GM19035 (cell line): ENCODE results near the gene GSDMA.

Source experiments
- ATAC-seq: cut with Tn5 transposase; IDR thresholded peaks from one replicate; pipeline ENCODE4 v1.9.1; 2021; ENCODE audit not compliant: unreplicated experiment

GSDMA gene, protein sequence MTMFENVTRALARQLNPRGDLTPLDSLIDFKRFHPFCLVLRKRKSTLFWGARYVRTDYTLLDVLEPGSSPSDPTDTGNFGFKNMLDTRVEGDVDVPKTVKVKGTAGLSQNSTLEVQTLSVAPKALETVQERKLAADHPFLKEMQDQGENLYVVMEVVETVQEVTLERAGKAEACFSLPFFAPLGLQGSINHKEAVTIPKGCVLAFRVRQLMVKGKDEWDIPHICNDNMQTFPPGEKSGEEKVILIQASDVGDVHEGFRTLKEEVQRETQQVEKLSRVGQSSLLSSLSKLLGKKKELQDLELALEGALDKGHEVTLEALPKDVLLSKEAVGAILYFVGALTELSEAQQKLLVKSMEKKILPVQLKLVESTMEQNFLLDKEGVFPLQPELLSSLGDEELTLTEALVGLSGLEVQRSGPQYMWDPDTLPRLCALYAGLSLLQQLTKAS

DNA sequence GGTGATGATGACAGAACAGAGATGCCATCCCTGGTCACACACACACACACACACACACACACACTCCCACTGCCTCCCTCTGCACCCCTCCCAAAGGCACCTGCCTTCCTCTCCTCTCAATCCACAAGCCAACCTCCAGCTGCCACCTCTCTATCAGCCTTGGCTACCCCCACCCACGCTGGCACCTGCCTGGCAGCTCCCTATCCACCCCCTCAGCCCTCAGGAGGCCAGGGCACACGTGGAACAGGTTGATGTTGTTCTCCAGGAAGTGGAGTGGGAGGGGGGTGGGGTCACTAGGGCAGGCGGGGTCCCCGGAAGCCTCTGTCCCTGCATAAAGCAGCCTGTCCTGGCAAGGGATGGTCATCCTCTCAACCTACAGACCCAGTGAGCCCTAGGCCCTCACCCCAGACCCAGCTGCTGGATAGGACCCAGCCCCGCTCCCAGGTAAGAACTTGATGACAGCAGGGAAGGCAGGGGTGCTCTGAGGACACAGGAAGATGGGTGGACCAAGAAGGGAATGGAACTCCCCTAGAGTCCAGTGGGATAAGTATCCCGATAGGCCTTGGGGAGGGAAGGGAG, at the start of gene GSDMA:
TSS of gene GSDMA (plus strand) at position 363 of the 579 bp plus-strand sequence. CDS start 2,684 bp downstream, outside the sequence.
- no peak for ATAC-seq

DNA sequence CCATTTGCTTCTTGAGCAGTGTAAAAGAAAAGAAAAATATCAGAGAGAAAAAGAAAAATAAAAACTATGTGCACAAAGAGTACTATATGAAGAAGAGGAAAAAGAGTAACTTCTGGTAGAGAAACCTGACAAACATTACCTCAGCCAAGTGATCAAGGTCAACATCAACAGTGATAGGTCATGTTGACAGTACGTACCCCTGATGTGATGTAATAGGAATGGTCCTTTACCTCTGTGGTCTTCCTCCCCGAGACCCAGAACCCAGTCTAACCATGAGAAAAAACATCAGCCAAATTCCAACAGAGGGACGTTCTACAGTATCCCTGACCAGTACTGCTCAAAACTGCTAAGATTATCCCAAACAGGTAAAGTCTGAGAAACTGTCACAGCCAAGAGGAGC, 48.8 kb upstream of the GSDMA start:
- ATAC-seq = no peak

DNA sequence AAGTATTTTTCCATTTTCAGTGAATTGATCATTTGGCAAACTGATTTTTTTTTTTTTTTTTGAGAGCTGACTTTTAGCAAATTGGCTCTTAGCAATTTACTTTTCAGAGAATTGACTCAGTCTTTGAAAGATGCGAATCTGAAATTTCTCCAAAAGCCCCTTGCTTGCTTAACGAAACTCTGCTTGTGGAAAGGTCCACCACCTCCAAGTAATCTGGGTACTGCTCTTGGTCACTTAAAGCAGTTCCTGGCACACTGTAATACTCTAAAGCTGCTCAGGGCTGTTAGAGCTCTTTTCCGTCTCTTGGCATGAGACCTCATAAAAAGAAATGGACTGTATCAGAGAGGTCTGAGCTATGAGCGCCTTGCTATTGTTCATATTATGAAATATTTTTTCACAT, 47.2 kb upstream of the GSDMA start:
- no peak for ATAC-seq

DNA sequence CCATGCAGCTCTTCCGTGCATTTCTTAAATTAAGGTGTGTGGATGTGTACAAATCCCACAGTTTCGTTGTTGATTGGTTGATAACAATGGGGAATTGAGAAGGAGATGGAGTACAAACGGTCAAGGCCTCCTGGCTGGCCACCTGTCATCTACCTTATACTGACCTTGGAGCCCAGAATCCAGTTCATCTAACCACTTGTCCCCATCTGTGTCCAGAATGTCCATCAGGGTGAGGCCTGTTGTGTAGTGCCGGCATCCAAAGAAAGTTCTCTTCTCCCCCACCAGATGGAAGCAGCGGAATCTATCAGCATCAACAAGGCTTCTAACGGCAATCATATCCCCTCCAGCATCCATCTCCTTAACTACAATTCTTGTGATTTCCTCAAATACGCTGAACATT, 45.9 kb upstream of the GSDMA start:
- ATAC-seq = no peak

DNA sequence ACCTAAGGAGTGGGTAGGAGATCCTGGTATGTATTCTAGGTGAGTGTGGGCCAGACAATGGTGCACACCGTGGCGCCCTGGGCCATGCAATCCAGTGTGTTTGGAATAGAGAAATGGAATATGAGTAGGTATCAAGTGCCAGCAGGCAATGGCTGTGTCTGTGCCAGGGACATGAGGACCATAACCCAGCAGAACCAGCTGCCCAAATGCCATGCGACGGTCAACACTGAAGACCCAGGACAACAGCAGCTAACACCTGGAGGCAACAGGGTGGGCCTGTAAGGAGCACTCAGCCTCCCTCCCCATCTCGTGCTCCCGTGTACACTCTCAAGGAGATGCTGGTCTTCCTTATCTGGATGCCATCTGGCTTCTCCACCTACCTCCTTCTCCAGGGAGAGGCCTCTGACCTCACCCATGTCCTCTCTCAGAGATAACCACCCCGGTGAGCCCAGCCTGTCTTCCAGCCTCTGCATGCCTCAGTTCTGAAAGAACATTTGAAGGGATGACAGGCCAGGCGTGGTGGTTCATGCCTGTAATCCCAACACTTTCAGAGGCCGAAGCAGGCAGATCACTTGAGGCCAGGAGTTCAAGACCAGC, 43.6 kb upstream of the GSDMA start:
- no peak for ATAC-seq

DNA sequence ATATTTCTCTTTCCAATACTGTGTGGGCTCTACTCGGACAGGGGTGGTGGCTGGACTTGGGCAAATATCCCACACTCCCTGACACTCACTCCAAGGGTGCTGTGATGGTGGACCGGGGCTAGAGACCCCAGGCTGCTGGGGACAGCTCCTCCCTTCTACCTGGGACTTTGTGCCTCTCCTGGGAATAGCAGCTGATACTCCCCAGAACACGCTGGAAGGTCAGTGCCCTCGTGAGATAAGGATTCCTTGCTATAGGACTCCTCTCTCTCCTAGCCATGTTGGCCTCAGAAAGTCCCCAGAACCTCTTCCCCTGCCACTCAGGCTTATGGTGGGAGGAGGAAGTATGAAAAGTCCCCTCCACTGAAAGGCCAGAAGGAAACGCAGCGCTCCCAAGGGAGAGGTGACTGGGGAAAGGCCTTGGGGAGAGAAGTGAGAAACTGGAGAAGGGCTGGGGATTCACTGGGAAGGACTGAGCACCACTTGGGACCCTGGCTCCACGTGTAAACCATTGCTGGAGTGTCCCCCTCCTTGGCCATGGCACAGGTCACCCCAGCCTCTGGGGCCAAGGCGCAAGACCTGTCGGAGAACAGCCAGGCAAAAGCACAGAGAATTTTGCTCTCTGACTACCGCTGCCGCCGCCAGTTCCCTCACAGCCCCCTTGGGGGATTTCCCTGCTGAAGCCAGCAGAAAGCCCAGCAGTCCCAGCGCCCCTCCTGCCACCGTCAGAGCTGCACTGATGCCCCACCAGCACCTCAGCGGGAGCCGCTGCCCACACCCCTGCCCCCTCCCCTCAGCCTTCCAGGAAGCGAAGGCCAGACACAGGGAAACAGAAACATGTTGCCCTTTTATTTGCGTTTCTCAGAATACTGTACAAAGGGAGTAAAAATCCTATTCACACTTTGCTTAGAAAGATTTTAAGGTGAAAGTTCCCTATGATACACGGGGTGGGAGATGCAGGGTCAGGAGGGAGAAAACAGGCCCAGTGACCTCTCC, 42.3 kb upstream of the GSDMA start:
- ATAC-seq = no peak

DNA sequence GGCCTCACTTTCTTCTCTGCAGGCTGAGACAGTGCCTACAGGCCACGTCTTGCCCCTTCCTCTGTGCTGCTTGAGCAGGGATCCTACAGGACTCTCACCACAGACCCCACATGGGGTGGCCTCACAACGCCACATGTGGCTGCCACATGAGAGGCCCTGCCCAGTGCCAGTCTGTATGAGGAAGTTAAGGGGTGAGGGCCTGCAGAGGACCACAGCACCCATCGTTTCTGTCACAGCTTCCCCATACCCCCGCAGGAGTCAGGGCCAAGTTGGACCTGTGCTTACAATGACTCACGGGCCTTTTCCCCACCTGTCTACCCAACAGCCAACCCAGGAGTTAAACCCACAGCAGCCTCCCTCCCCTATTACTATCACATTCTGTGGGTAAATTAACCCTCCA, 41.5 kb upstream of the GSDMA start:
- no peak for ATAC-seq

DNA sequence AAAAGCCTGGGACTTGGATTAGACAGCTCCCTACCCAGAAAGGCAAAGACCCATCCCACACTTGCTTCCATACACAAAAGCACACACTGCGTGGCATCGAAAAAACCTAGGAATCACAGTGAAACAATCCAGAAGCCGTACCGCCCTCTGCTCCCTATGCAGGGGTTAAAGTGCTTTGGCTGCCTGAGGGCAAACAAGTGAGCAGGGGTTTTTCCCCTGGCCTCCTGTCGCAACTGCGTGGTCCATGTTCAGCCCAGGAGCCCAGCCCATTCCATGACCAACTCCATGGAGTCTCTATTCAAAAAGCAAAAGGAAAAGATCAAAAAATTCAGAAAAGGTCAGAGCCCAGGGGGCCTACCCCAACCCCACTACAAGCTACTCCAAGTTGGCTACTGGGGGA, 40.8 kb upstream of the GSDMA start:
- ATAC-seq = no peak

DNA sequence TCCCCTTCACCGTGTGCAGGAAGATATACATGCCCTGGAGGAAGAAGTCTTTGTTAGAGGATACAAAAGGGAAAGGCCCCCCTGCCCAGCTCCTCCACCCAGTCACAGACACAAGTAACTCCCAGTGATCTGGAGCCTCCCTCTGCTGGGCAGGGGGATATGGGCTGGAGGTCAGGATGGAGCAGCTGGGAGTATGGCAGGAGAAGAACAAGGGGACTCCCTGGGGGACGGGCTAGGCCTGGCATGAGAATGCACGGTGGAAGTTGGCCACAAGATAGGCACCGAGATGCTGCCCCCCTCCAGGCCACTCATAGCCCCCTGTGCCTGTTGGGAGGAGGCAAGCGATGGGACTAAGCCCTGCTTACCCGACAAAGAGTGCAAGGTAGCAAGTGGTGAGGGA, 39.6 kb upstream of the GSDMA start:
- ATAC-seq = no peak

DNA sequence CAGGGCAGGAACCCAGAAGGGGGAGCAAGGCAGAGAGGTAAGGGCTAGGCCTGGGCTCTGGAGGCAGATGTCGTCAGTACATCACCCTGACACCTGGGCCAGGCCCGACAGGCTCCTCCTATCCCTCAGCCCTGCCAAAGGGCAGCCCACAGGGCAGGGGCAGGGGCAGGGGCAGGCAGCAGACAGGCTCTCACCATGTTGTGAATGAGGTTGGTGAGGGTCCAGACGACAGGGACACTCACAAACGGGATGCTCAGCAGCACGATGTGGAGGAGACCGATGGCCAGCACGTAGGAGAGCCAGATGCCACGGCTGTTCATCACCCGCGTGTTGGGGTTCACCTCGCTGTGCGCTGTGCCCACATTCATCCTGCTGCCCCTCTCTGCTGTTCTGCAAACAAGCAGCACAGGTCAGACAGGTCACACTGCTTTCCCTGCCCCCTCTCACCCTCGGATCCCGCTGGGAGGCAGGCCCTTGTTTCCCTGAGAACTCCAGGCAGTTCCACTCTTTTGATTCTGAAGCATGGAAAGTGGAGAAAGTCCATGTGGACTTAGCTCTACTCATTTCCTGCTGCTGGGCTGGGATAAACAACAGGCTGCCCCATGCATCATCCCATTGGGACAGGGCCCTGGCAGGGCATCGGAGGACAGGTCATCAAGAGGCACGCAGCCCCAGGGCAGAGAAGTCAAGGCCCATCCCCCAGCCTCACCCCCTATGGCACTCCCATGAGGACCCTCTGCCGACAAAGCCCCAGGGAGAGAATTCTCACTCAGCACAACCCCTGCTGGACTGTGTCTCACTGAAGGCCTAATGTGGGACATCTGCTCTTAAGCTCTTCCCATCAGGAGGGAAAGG, 38.7 kb upstream of the GSDMA start:
- no peak for ATAC-seq

DNA sequence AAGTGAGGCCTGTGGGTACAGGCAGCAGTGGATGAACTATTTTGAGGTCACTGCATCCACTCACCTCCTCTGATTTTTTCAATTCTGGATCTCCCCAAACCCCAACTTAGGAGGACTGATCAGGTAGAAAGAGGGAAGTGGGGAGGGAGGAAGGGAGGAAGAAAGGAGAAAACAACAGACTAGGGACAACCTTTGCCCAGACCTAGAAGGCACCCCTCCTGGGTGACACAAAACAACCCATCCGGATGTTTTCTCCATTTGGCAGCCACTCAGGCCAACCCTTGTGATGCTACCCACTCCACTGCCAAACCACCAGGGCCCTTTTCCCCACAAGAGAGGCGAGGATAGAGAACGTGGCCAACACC, 38.1 kb upstream of the GSDMA start:
- ATAC-seq = no peak

DNA sequence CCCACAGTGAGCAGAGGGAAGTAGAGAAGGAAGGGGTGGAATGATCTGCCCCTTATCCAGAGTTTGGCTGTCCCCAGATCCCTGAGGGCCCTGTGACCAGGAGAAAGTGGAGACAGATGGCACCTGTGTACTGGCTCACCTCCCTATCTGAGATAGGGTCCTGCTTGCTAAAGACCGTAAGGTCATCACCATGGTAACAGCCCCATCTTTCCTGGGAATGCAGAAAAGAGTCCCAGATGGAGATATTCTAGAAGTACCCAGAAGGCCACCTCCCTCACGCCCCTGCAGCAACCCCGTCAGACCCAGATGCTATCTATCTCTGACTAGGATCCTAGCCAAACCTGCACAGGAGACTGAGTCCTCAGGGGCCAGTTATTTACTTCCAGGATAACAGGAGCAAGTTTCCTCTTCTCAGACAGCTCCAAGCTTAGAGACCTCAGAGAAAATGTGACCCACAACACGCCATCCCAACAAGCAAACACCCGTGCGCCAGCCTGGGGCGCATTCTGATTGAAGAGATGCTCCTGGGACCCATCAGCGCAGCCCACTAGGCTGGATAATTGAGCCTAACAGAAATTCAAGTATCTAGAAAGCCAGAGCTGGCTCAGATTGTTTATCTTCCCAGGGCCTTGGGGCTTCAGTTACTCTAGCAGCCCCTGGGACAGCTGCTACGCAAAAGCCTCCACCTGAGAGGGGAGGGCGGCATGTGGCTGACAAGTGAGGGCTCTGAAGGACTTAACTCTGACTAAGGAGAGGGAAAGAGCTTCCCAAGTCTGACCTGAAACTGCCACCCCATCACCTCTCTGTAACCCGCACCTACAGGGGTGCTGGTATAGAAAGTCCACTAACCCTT, 37.3 kb upstream of the GSDMA start:
- ATAC-seq = no peak

DNA sequence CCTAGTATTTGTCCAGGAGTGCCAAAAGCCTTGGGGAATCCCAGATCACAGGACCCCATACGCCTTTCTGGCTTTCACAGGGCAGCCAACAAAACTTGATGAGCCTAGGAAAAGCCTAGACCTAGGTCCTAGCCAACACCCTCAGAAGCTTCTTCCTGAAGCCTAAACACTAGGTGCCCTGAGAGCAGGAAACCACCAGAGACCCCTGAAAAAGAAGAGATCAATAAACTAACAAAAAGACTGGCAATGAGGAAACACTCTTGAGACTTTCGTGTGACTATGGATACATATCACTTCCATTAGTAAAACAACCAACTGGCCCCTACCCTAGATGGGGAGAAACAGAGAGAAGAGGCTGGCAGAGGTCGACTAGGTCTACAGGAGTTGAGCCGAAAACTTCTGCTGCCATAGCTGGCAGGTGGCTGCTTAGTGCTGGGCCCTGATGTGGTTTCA, 36.6 kb upstream of the GSDMA start:
- ATAC-seq = no peak

DNA sequence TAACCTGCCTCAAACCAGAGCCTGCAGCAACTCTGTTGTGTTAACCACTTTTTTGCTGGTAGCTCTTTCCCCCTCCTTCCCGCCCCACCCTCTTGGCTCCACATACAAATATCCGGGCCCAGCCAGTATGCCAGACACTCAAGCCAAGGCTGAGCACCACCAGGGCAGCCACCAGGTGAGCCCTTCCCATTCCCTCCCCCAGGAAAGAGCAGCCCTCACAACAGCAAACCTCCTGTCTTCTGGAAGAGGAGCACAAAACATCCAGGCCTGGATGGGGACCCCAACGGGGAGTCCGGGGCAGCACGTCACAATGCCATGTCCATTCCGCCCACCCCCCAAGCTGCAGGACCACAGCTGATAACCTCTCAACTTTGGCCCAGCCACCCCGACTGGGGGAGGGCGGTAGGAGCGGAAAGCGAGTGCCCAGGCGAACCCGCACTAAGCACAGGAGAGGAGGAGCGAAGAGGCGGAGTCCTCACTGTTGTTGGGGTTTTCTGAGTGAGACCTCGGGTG, 36.2 kb upstream of the GSDMA start:
- ATAC-seq = no peak

DNA sequence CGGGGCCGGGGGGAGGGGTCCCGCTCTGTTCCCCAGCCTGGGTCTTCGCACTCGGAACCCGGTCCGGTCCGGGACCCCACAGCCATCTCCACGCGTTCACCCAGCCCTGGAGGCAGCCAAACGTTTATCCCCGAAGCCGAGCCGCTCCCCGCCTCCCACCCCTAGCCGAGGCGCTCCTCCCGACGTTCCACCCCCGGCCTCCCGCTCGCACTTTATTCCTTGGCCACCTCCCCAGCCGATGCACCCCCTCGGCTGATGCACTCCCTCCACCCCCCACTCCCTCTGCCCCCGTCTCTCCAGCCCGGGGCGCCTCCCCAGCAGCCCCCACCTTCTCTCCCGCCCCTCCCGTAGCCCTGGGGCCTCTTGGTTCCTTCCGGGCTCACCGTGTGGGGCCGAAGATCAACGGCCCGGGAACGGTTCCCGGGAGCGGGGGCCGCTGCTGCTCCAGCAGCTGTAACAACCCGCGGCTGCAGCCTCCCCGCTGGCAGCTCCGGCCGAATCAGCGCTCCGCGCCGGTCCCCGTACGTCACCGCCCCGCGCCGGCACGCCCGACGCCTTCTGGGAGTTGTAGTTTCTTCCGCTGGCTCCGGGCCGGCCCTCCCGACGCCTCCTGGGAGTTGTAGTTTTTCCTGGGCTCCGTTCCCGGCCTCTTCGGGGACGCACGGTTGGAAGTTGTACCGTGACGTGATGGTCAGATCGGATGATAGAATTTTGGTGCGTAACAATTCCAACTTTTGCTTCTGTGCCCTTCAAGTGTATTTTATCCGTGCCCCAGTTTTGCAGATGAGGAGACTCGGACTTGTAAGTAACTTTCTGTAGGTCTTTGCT, 35.5 kb upstream of the GSDMA start, which contains the start of the genes LRRC3C and ORMDL3:
TSS of gene LRRC3C (plus strand) at position 632 of the 828 bp plus-strand sequence. CDS start 13,792 bp downstream, outside the sequence.
TSS of gene ORMDL3 (minus strand) at position 501 of the 828 bp plus-strand sequence. CDS start 3,398 bp downstream, outside the sequence.
- peak; percentile 80 for ATAC-seq

DNA sequence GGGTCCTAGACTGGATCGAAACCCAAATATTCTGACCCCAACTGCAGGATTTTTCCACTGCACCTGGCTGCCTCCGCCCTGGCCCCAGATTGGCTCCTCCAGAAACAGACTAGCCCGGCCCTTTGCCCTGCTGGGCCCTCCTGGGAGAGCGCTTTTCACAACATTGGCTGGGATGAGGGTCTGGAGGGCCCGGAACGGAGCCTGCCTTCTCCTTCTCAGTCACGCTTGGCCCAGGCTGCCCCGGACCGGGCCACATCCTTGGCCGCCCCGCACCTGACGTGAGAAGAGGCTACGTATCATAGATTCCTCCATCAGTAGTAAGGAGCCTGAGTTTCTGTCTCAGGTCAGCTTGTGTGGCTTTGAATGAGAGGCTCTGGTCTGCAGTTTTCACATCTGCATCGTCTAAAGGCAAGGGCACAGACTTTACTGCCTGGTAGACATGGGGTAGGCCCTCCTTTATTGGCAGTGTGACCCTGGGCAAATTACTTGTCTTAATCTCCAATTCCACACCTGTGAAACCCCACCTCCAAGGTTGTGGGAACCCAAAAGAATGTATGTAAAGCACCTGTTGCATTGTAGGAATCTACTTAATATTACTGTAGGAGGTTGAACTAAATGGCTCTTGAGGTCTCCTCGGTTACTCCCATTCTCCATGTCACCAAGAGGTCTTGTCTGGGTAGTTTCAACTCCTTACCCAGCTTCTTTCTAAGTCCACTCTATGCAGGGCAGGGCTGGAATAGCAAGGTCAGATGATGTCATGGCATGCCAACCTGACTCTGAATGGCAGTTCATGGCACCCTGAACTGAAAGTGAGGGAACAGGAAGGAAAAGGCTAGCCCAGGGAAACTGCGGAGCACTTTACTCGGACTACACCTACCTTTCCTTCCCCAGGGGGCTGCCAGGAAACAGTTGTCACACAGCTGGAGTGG, 34.6 kb upstream of the GSDMA start:
- ATAC-seq = peak; percentile 10
